HG02678 (cell line): ENCODE data around the gene TENM3.

Experiments used
- ATAC-seq: cut with Tn5 transposase; IDR thresholded peaks from one replicate; pipeline ENCODE4 v1.9.1; 2021; ENCODE audit warnings: mild to moderate bottlenecking, moderate library complexity; ENCODE audit not compliant: unreplicated experiment

The TENM3 gene

DNA sequence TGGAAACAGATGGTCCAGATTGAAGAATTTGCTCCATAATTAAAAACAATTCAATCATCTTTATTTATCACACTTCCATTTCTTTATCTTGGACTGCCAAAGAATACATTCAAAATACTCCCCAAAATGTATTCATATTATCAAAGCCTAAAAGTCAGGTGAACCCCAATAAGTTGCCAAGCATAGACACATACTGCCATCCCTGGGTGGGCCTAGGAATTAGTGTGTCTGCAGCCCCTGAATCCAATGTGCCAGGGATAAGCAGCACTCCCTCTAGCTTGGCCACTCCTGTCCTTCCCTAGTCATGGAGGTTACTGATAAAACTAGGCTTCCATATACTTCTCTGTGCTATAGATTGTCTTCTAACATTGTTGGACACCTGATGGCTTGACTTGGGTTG is 199.9 kb downstream of the TENM3 start:
- ATAC-seq: no peak

DNA sequence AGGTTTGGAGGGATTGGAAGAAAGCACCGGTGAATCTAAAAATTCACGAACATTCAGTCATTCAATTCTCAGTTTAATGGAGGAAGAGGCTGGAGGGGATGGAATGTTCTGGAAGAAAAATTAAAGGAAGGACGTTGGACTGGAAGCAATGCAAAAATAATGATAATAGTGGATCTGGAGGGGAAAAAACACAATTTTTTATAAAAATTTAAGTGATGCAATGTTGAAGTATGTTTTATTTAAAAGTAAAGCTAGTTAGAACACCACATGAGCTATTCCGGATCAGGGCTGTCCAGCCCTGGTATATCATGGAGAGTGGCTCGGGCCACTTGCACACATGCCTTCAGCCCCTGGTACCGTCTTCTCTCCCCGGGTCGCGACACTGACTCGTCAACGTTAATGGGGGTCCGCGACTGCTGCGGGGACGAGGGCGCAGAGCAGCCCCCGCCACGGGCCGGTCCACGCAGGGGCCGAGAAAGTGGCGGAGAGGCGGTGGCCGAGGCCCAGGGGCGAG is 204.6 kb downstream of the TENM3 start:
- no peak for ATAC-seq

DNA sequence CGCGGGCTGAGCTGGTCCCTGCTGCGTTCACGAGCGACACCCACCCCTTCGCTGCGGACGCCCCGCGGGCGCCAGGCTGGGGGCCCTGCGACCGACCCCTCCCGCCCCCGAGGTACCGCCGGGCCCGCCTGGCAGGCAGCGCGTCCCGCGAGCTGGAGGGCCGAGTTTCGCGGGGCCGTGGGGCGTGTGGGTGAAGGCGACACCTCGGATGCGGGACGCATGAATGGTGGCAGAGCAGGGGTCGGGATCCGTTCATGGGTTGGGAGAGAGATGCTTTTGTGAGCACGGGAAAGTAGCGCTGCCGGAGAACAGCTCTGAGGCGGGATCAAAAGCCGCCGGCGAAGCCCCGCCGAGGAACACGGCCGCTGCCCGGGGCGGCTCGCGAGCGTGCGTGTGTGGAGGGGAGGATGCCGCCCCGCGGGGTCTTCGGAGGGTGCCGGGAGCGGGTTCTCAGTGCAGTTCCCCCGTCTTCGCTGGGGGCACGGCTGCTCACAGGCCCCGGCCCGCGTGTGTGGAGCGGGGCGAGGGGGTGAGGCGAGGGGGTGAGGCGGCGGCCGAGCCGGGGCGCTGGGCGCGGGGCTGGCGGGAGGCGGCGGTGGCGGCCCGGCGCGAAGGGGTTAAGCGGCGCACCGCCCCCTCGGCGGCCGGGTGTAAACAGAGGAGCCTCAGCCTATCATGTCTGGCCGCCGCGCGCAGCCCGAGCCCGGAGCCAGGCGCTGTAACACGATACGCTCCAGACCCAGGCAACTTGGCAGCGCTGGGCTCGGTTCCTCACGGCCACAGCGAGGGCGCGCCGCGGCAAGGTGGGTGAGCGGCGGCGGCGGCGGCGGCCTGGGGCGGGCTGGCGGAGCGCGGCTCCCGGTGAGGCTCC is 205.3 kb downstream of the TENM3 start:
- ATAC-seq: peak; percentile 85

DNA sequence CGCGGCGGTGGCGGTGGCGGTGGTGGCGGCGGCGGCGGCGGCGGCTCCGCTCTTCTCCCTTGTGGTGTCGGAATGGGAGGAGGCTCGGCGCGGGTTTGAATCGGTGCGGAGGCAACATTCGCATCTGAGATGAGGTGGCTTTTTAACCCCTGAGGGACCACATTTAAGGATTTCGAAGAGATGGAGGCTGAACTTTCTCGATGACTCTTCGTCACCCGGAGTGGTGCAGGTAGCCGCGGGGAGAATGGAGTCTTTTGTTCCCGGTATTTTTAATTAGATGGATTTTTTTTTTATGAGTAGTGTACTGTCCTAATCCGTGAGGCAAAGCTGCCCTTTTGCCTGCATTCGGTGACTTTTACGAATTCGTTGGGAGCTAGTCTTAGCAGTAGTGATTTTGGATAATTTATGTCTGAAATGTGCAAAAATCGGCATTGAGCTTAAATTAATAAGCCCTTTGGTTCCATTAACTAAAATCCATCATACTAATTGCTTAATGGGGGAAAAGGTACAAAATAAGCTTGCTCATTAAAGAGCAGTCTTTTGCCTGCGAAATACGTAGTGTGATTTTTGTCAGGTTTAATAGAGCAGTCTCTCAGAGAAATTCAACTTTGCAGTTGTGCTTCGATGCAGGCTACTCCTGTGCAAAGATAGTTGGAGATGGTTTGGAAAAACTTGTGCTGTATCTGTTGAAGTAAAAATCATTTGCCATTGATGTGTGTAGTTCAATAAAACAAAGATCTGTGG is 206.2 kb downstream of the TENM3 start:
- peak; percentile 2 for ATAC-seq

DNA sequence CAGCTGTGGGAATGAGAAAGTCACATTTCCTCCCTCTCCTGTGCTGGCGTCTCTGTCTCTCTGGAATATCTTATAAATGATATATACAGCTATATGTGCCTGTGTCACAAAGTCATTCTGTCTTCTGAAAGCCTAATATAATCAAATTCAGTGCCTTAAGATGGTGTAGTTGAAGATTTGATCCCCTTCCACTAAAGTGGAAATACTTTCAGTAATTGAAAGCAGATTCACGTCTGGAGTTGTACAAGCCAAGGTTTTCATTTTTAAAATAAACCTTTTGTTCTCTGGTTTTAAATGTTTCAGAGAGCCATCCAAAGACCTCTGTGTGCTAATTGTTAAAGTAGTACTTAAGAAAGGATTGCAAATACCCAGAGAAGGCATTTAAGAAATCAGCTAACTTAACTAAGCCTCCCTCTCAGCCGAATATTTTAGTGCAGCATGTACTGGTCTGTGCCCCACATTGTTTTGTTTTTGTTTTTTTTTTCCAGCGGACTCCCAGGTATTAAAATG is 206.8 kb downstream of the TENM3 start:
- no peak for ATAC-seq

DNA sequence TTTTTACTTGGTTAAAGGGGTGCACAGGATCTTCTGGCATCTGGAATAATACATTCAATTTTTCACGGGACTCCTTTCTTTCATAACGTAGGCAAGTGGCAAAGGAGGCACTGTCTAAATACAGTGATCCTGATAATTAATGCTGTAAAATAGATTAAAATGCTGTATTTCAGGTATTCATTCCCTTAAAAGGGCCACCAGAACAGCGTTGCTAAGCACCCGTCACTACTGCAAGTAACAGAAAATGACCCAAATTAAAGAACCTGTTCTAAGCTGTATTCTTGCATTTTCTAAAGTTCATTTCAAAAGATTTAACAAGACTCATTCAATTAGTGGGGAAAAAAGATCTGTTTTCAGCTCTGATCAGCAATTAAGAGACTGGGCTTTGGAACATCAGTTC is 208.2 kb downstream of the TENM3 start:
- no peak for ATAC-seq

DNA sequence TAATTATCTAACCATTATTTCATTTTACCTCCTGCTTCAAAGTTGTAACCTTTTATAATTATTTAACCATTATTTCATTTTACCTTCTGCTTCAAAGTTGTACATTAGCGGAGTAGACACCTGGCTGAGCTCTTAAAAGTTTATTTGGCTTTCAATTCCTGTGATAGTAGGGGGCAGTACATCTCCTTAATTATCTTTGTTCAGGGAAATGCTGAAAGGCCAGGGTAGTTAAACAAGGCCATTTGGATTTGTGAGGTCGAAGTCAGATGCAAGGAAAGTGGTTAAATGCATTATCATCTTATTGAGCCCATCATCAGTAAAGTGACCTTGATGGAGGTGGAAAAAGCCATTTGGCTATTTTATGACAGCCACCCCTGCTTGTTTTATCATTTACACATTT is 210.6 kb downstream of the TENM3 start:
- ATAC-seq: no peak

DNA sequence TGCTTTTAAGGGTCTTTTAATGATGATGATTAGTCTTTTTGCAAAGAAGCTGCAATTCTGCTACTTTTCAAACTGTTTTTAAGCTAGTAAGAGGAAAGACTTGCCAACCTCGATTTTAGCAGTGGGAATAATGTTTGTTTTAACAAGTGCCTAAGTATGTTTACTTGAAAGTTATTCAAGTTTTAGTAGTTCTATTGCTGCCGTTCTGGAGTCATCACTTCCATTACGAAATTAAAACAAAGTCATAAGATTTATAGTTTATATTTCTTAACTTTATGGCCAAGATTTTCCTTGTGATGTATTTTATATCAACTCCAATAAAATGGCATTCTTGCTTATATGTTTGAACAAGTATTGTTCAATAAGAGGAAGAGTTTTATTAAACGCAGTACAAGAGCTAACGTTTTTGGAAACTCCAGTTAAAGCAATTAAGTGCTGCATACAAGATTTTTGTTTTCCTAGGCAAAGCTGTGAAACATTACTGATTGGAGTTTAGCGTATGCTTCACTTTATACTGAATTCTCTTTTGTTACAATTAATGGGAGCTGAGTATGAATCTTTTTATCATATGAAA is 211.3 kb downstream of the TENM3 start:
- no peak for ATAC-seq

DNA sequence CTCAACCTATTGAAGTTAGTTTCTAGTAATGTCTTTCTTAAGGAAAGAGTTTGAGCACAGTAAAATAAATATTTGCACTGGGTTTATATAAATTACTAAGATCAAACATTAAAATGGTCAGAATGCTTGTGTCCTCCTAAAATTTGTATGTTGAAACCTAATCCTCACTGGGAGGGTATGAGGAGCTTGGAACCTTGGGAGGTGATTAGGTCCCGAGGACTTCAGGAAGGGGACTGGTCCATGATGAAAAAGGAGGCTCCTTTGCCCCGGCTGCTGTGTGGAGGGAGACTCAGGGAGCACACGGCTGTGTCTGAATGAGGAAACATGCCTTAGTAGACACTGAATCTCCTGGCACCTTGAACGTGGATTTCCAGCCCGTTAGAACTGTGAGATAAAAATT is 221.9 kb downstream of the TENM3 start:
- no peak for ATAC-seq

DNA sequence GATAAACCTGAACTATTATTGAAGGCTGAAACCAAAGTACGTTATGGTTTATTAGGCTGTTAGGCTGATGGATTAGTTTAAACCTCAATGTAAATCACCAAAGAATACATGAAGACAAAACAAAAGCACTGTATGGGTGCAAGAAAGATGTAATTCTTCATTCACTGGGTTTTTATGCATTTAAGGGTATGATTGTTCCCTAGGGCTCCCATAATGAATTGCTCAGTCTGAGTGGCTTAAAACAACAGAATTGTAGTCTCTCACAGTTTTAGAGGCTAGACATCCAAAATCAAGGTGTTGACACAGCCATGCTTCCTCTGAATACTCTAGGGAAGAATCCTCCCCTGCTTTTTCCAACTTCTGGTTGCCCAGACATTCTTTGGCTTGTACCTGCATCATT is 222.8 kb downstream of the TENM3 start:
- no peak for ATAC-seq

DNA sequence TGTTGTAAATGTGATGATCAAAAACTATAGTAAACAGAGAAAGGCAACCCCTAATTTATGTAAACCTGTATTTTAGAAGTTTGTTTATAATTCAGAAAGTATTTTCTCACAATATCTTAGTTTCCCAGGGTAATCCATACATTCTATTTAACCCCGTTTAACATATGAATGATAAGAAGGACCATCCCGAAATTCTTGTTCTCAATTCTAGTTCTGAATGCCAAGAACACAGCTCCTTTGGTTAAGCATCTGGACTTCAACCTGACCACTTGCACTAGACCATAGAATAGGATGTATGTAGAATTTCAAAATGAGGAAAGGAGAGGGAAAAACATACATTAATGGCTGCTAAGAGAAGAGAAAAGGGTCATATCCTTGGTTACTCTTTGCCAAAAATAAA is 227.0 kb downstream of the TENM3 start:
- ATAC-seq: no peak

DNA sequence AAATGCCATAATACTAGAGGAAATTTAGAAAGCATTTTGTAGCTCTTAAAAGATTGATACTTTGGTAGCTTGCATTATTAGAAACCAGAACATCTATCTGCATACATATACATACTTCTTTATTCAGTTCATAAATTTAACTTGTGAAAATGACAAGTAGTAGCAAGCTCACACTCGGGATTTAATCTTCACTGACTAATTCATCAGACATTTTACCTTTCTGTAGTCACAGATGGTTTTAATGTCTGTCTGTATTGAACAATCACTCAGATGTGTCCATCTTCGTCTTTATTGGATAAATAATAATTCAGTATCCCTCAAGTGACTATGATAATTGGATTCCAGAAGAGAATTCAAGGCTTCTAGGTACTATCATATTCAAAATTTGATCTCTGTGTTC is 232.3 kb downstream of the TENM3 start:
- no peak for ATAC-seq

DNA sequence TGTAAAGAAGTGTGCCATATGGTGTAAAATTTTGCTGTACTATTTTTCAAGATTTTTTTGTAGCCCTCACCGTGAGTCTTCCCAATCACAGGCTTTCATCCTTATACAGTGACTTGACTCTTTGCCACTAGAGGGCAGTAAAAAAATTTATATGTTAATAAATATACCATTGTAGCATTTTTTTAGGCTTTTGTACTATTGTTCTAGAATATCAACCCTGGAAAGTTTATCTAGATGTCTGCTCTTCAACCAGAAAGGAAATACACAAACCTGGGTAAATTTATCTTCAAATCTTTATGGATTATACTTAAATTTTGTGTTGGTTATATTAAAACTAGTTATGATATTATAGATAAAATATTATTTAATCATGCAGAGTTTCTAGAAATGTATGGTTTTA is 235.3 kb downstream of the TENM3 start:
- peak; percentile 74 for ATAC-seq

DNA sequence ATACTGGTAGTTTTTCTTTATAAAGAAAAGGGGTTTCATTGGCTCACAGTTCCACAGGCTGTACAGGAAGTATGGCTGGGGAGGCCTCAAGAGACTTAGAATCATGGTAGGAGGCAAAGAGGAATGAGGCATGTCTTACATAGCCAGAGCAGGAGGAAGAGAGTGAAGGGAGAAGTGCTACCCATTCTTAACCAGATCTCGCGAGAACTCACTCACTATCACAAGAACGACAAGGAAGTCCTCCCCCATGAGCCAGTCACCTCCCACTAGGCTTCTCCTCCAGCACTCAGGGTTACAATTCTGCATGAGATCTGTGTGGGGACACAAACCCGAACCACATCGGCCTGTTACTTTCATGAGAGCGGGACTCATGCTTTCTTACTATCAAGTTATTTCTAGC is 240.5 kb downstream of the TENM3 start:
- ATAC-seq: no peak

DNA sequence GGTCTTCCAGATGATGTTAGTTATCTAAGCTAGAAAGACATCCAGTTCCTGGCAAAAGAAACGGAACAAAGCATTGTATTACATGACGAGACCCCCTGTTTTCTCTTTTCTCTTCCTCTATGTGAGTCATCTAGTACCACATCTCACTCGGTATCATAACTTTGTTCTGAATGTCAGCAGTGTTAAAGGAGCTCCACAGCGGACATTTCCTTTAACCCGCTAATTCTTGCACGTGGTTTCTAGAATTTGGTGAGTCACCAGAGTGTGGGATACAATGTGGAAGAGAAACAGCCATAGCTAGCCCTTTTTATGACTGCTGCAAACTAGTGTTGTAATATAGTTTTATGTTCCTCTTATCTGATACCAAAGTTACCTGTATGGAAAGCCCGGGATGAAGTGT is 243.7 kb downstream of the TENM3 start:
- ATAC-seq: no peak

DNA sequence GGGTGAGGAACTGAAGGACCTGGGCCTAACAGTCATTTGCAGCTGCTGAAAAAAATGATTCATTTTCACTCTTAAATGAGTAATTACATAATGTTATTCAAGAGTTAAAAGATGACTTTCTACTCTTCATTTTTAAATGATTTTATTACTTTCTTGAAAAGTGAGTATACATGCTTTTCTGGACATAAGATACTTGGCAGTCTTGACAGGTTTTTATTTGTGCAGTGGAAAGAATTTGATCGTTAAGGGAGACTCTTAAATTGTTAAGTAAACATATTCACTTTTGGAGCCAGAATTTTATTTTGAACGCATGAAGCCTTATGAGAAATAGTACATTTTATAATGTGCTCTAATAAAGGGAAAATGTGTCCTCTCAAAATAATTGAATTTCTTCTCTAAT is 245.7 kb downstream of the TENM3 start:
- ATAC-seq: no peak

DNA sequence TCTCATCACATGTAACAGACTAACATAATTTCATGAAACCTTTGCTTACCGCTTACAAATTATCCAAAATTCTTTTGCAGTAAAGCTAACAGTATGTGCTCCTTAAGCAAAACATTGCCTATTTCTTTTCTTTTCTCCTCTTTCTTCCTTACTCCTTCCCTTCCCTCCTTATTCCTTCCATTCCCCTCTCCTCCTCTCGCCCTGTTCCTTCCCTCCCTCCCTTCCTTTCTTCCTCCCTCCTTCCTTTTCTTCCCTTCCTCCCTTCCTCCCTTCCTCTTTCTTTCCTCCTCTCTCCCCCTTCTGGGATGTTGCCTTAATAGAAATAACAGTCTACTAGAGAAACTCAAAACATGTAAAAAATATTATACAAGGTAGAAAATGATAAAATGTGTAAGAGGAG is 246.4 kb downstream of the TENM3 start:
- no peak for ATAC-seq

DNA sequence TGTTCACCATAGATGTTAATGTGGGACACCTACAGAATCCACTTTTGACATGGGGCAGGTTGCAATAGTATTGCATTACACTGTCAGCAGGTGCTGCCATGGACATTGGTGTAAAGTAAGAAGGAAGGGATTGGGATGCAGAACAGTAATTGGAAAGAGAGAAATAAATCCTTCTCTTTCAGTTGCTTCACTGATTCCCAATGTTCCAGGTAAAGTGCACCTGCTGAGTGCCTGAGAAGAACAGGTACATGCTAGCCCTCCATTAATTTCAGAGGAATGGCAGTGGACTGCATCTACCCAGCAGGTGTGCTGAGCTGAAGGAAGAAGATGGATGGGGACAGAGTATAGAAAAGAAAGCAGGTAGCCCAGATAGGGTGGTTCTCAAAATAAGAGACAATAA is 248.5 kb downstream of the TENM3 start:
- no peak for ATAC-seq

DNA sequence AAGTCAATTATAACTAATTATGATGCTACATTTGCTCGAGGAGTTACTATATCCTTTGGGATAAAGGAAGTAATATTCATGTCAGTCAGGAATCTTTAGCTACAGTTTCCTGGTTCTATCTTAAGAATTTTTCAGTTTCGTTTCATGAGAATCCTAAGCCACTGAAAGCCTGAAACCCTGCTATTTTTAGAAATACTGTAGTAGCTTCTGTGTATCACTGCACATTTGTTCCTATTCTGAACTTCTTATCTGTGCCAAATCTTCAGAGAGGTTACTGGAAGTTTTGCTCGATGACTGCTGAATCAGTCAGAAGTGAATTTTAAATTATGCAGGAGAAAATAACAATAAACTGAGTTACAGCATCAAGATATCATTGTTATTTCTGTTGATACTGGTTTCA is 249.2 kb downstream of the TENM3 start:
- no peak for ATAC-seq

DNA sequence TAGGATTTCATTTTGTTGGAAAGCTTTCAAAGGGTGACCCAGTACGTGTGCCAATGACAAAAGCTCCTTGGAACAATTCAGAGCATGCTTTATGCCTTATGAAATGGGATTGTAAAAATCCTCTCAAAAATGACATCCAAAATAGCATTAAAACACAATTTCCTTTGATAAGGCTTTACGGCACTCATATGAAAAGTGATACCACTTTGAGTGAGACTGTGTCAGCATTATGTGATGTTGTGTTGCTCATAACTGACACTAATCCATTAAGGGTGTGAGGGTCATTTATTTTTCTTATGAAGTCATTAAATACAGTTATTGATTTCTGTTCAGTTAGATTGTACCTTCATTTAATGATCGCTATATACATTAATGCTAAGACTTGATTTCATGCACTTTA is 250.2 kb downstream of the TENM3 start:
- no peak for ATAC-seq

DNA sequence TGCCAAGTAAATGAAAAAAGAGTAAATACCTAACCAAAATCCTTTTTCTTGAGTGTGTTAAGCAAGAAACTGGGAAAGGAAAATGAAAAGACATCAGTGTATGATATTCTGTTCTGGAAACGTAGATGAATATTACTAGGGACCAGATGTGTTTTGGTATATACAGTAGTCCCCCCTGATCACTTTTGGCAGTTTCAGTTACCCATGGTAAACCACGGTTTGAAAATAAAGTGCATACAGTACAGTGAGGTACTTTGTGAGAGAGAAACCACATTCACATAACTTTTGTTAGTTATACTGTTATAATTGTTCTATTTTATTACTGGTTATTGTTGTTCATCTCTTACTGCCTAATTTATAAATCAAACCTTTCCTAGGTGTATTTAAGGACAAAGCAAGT is 250.9 kb downstream of the TENM3 start:
- ATAC-seq: peak; percentile 62

DNA sequence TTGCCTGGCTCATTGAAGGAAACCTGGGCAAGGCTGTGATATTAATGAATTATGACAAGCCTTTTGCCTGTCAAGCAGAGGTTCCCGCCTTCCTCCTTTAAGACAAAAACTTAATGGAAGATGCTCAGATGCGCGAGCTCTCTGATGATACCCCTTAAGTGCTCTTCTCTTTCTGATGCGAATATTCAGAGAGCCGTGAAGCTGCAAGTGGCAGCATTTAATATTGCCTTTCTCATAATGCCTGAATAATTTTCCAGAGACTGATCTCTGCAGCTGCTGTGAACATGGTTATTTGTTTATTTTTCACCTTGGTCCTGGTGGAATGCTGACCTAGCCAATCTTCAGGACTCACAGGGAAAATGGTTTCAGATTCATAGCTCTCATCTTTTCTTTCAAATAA is 251.8 kb downstream of the TENM3 start:
- no peak for ATAC-seq
